CD4-positive, alpha-beta T cell (primary cell): Measurements from ENCODE around the gene SMIM41. TPM values are rescaled to one million over a fixed set of nuclear protein-coding genes. Genes with fewer than 3 reads are reported as not detected.

Experiments
- ATAC-seq: fragments of 200-7000 bp; cut with Tn5 transposase; one replicate; pipeline ENCODE4 v1.10.0; 2022; ENCODE audit warnings: mild to moderate bottlenecking; ENCODE audit not compliant: poor library complexity
- CTCF ChIA-PET: fragments of 350-600 bp; sonication (Branson Sonifier 250); formaldehyde crosslinking; loops from one replicate; lab custom pipeline; 2021; ENCODE audit warnings: antibody characterized with exemption, inconsistent platforms; lab: Charles Lee
- POLR2A ChIA-PET: fragments of 350-600 bp; sonication (Branson Sonifier 250); formaldehyde crosslinking; loops from one replicate; lab custom pipeline; 2021; ENCODE audit warnings: antibody characterized with exemption, inconsistent platforms; lab: Charles Lee
- DNase-seq, 14 experiments: peaks; one replicate each; pipeline ENCODE4 v3.0.0-alpha.2; 2013 to 2020; ENCODE audit warnings: mixed read lengths in 2 of 14
- H3K27ac ChIP-seq, 2 donors: one replicate each; pipeline versions ENCODE4 v1.5.1 to v1.7.0; 2013; ENCODE audit warnings: low read length in 2 of 2, low read depth in 1 of 2, mild to moderate bottlenecking in 1 of 2
- H3K27me3 ChIP-seq, 2 experiments: 1 replicate in 1 of 2; 2 replicates in 1 of 2; pipeline versions ENCODE4 v1.6.1 to v1.7.0; 2013; ENCODE audit warnings: low read length in 2 of 2, control low read depth in 1 of 2, mild to moderate bottlenecking in 1 of 2, moderate library complexity in 1 of 2; ENCODE audit not compliant: insufficient read depth in 2 of 2, control insufficient read depth in 1 of 2
- H3K36me3 ChIP-seq: one replicate; pipeline ENCODE4 v1.6.1; 2013; ENCODE audit warnings: low read length, control low read depth; ENCODE audit not compliant: insufficient read depth
- H3K4me1 ChIP-seq: one replicate; pipeline ENCODE4 v1.6.1; 2013; ENCODE audit warnings: low read length, control low read depth; ENCODE audit not compliant: insufficient read depth
- H3K4me3 ChIP-seq: one replicate; pipeline ENCODE4 v1.5.1; 2013; ENCODE audit warnings: mild to moderate bottlenecking, low read length, moderate library complexity
- H3K9me3 ChIP-seq, 2 experiments: 1 replicate in 1 of 2; 2 replicates in 1 of 2; pipeline versions ENCODE4 v1.6.1 to v1.7.0; 2013; ENCODE audit warnings: low read length in 2 of 2, mild to moderate bottlenecking in 2 of 2, control low read depth in 1 of 2, moderate library complexity in 1 of 2; ENCODE audit not compliant: control insufficient read depth in 1 of 2, insufficient read depth in 1 of 2
- H3K27ac Mint-ChIP-seq: one replicate; pipeline ENCODE4 v1.8.0; 2020; ENCODE audit warnings: mixed read lengths
- H3K27me3 Mint-ChIP-seq: one replicate; pipeline ENCODE4 v1.8.0; 2021; ENCODE audit warnings: mixed read lengths
- H3K36me3 Mint-ChIP-seq: one replicate; pipeline ENCODE4 v1.8.0; 2021; ENCODE audit warnings: low read depth, mixed read lengths
- H3K4me1 Mint-ChIP-seq: one replicate; pipeline ENCODE4 v1.8.0; 2021; ENCODE audit warnings: low read depth, mixed read lengths
- H3K4me3 Mint-ChIP-seq: one replicate; pipeline ENCODE4 v1.8.0; 2020; ENCODE audit warnings: mild to moderate bottlenecking, mixed read lengths
- H3K9me3 Mint-ChIP-seq: one replicate; pipeline ENCODE4 v1.8.0; 2020; ENCODE audit warnings: mixed read lengths
- CTCF ChIP-seq: fragments of 200-600 bp; IDR thresholded peaks from one replicate; pipeline ENCODE4 v1.8.0; 2022; ENCODE audit warnings: antibody characterized with exemption, mild to moderate bottlenecking
- intact Hi-C, 2 experiments: fragments of 100-400 bp; cut with DNase I in 1 of 2; cut with micrococcal nuclease in 1 of 2; formaldehyde crosslinking; loops; one replicate each; pipeline versions ENCODE4 v1.15.1 to v1.9.0; 2023 to 2025; cut with DNase I, micrococcal nuclease
- total RNA-seq, 174 experiments: library from RNA in 2 of 174; stranded (reverse) in 2 of 174; gene quantifications; one replicate each; pipeline ENCODE4 v1.2.3 and lab custom pipeline; 2021 to 2026

SMIM41 gene
- total RNA-seq, 2 experiments from 2014 or later: not detected

- TF ChIP-seq CTCF: no peak
- no peak overlapping the region for H3K4me3 Mint-ChIP-seq
- Histone ChIP-seq H3K9me3 (no peaks in the 10 kb centered on the region), H3K4me3 (no peak overlapping the region), H3K27ac (no peak overlapping the region), H3K36me3 (no peaks in the 10 kb centered on the region), H3K4me1 (no peaks in the 10 kb centered on the region), H3K27me3 (peaks cover 0 to 5% of the 10 kb centered on the region in 2 experiments)
- H3K36me3 Mint-ChIP-seq: no peaks in the 10 kb centered on the region
- H3K9me3 Mint-ChIP-seq: no peaks in the 10 kb centered on the region
- no peak overlapping the region for H3K27ac Mint-ChIP-seq
- ChIA-PET CTCF (no interaction called here), POLR2A (no interaction called here)
- intact Hi-C loops: no loop called here
- peaks cover 5% of the 10 kb centered on the region for H3K27me3 Mint-ChIP-seq
- H3K4me1 Mint-ChIP-seq: no peaks in the 10 kb centered on the region
- ATAC-seq (no peak), DNase-seq (no peak)
Measured at GRCh38 chr12:52141875-52142274, 62.4 kb downstream of the SMIM41 start.

GRCh38 chr12:52142431-52142830 lies 62.9 kb downstream of the SMIM41 start:
- Mint-ChIP-seq H3K27me3 (peaks cover 5% of the 10 kb centered on the region), H3K4me3 (no peak overlapping the region), H3K4me1 (no peaks in the 10 kb centered on the region), H3K27ac (no peak overlapping the region), H3K9me3 (no peaks in the 10 kb centered on the region), H3K36me3 (no peaks in the 10 kb centered on the region)
- no peak for DNase-seq
- Histone ChIP-seq H3K27ac (no peak overlapping the region), H3K4me1 (no peaks in the 10 kb centered on the region), H3K9me3 (no peaks in the 10 kb centered on the region), H3K27me3 (peaks cover 0 to 5% of the 10 kb centered on the region in 2 experiments), H3K4me3 (no peak overlapping the region), H3K36me3 (no peaks in the 10 kb centered on the region)
- ATAC-seq: no peak
- POLR2A ChIA-PET: no interaction called here
- intact Hi-C loops: no loop called here
- TF ChIP-seq CTCF: no peak
- CTCF ChIA-PET: no interaction called here

GRCh38 chr12:52144512-52145227 lies 65.2 kb downstream of the SMIM41 start:
- H3K9me3 ChIP-seq: no peaks in the 10 kb centered on the region
- no peaks in the 10 kb centered on the region for H3K36me3 ChIP-seq
- ATAC-seq (no peak), DNase-seq (no peak)
- no peak overlapping the region for H3K27ac ChIP-seq
- CTCF ChIA-PET: interaction anchor here (1.2 kb wide), 1 partner anchor 183 kb away, joined by 4 read pairs; no protein-coding TSS in a partner anchor
- no peaks in the 10 kb centered on the region for H3K27me3 ChIP-seq
- POLR2A ChIA-PET: no interaction called here
- Mint-ChIP-seq H3K9me3 (no peaks in the 10 kb centered on the region), H3K27ac (no peak overlapping the region), H3K4me1 (no peaks in the 10 kb centered on the region), H3K27me3 (no peaks in the 10 kb centered on the region), H3K4me3 (no peak overlapping the region), H3K36me3 (no peaks in the 10 kb centered on the region)
- no peaks in the 10 kb centered on the region for H3K4me1 ChIP-seq
- intact Hi-C loops: no loop called here
- H3K4me3 ChIP-seq: no peak overlapping the region
- no peak for TF ChIP-seq CTCF
